OCI-LY7 (cell line): ENCODE measurements around the gene ADGRG6. TPM values are rescaled to one million over a fixed set of nuclear protein-coding genes. Genes with fewer than 3 reads are reported as not detected.

ENCODE experiments used
- BruUV-seq: library from RNA; stranded (reverse); fragments of 400-500 nt; replicated peaks from 2 replicates; lab custom pipeline; 2021; lab: Mats Ljungman, UMichigan
- CTCF ChIA-PET: fragments of 300-600 bp; sonication (Branson Sonifier 250); formaldehyde crosslinking; loops from one replicate; lab custom pipeline; 2022; ENCODE audit warnings: antibody characterized with exemption; ENCODE audit not compliant: unreplicated experiment; lab: Charles Lee
- POLR2A ChIA-PET: fragments of 300-600 bp; sonication (Branson Sonifier 250); formaldehyde crosslinking; loops from one replicate; lab custom pipeline; 2022; ENCODE audit warnings: antibody characterized with exemption; lab: Charles Lee
- DNase-seq: peaks from one replicate; pipeline ENCODE4 v3.0.0-alpha.2; 2015; ENCODE audit warnings: low spot score
- H2AFZ ChIP-seq: fragments of 200-600 bp; sonication (generic), shearing (Covaris generic); 2 replicates; pipeline ENCODE4 v1.6.1; 2014; ENCODE audit warnings: mild to moderate bottlenecking, antibody characterized with exemption, low read length, moderate library complexity
- H3K27ac ChIP-seq: fragments of 200-600 bp; sonication (generic); 2 replicates; pipeline ENCODE4 v1.5.1; 2014; ENCODE audit warnings: mixed run types, low read depth, mild to moderate bottlenecking, moderate library complexity, low read length, inconsistent platforms; ENCODE audit not compliant: poor library complexity, severe bottlenecking
- H3K36me3 ChIP-seq: fragments of 200-600 bp; sonication (generic); 2 replicates; pipeline ENCODE4 v1.6.1; 2014; ENCODE audit warnings: mild to moderate bottlenecking, antibody characterized with exemption, low read length, moderate library complexity, mixed read lengths; ENCODE audit not compliant: insufficient read depth
- H3K4me1 ChIP-seq: fragments of 200-600 bp; sonication (generic); 2 replicates; pipeline ENCODE4 v1.5.1; 2014; ENCODE audit warnings: mild to moderate bottlenecking, low read length; ENCODE audit not compliant: insufficient read depth, poor library complexity, severe bottlenecking
- H3K4me2 ChIP-seq: fragments of 200-600 bp; sonication (generic); 2 replicates; pipeline ENCODE4 v1.6.1; 2014; ENCODE audit warnings: mild to moderate bottlenecking, low read length
- H3K4me3 ChIP-seq: fragments of 200-600 bp; sonication (generic); 2 replicates; pipeline ENCODE4 v1.5.1; 2014; ENCODE audit warnings: mild to moderate bottlenecking, low read depth, low read length; ENCODE audit not compliant: poor library complexity, severe bottlenecking
- H3K79me2 ChIP-seq: fragments of 200-600 bp; sonication (generic); 2 replicates; pipeline ENCODE4 v1.6.1; 2016; ENCODE audit warnings: low read depth, mild to moderate bottlenecking, low read length, moderate library complexity, mixed read lengths; ENCODE audit not compliant: insufficient read depth
- H3K9me2 ChIP-seq: fragments of 200-600 bp; sonication (generic); 2 replicates; pipeline ENCODE4 v1.6.1; 2016; ENCODE audit warnings: mild to moderate bottlenecking, low read length, mixed read lengths; ENCODE audit not compliant: insufficient read depth
- H3K9me3 ChIP-seq: fragments of 200-600 bp; sonication (generic); 2 replicates; pipeline ENCODE4 v1.6.1; 2014; ENCODE audit warnings: mild to moderate bottlenecking, mixed run types, low read length, mixed read lengths
- H4K20me1 ChIP-seq: fragments of 200-600 bp; sonication (generic); 2 replicates; pipeline ENCODE4 v1.6.1; 2014; ENCODE audit warnings: mild to moderate bottlenecking, antibody characterized with exemption, low read length, moderate library complexity, mixed read lengths; ENCODE audit not compliant: insufficient read depth
- CTCF ChIP-seq: fragments of 200-600 bp; sonication (generic); conservative IDR thresholded peaks from 2 replicates; pipeline ENCODE4 v1.5.1; 2014; ENCODE audit warnings: mild to moderate bottlenecking, antibody characterized with exemption, low read length, moderate library complexity, mixed read lengths
- EZH2phosphoT487 ChIP-seq: fragments of 200-600 bp; sonication (generic); IDR thresholded peaks from 2 replicates; pipeline ENCODE4 v1.6.1; 2018; ENCODE audit warnings: low read depth, borderline replicate concordance, mild to moderate bottlenecking, mixed run types, antibody characterized with exemption, low read length, moderate library complexity, mixed read lengths
- intact Hi-C: fragments of 100-400 bp; cut with micrococcal nuclease; formaldehyde crosslinking; loops from one replicate; pipeline ENCODE4 v1.10.0; 2022; ENCODE audit not compliant: unreplicated experiment
- total RNA-seq, 2 experiments: library from RNA; depleted of rRNA in 1 of 2; stranded (reverse); fragments of >200 nt in 1 of 2; shearing (Covaris generic) in 1 of 2; gene quantifications; 2 replicates each; pipeline ENCODE4 v1.2.3, GENCODE V29; 2014 to 2022

ADGRG6 gene
- total RNA-seq, 2 experiments from 2014 or later: not detected

- intact Hi-C loops: no loop called here
- CTCF ChIA-PET: no interaction called here
- no peak overlapping the region for H2AFZ ChIP-seq
These were observed 12.1 kb upstream of the ADGRG6 start for GRCh38 chr6:142289687-142290086.

GRCh38 chr6:142290851-142291250 lies 11.0 kb upstream of the ADGRG6 start:
- Histone ChIP-seq H3K79me2 (no peaks in the 10 kb centered on the region), H3K4me3 (no peak overlapping the region), H3K9me3 (no peaks in the 10 kb centered on the region), H3K36me3 (no peaks in the 10 kb centered on the region), H3K9me2 (no peaks in the 10 kb centered on the region), H3K4me2 (no peak overlapping the region), H2AFZ (no peak overlapping the region), H4K20me1 (no peaks in the 10 kb centered on the region), H3K4me1 (no peaks in the 10 kb centered on the region), H3K27ac (no peak overlapping the region)
- intact Hi-C loops: no loop called here
- POLR2A ChIA-PET: interaction anchor here (0.9 to 1.2 kb wide), 2 partner anchors 12 to 72 kb away, joined by 3 read pairs; no protein-coding TSS in a partner anchor
- no TSS peak for BruUV-seq
- DNase-seq: no peak
- CTCF ChIA-PET: no interaction called here
- TF ChIP-seq EZH2phosphoT487 (no peak), CTCF (no peak)

More at GRCh38 chr6:142289687-142290086, 12.1 kb upstream of the ADGRG6 start:
- H3K9me2 ChIP-seq: no peaks in the 10 kb centered on the region
- H3K79me2 ChIP-seq: no peaks in the 10 kb centered on the region
- no peaks in the 10 kb centered on the region for H3K36me3 ChIP-seq
- no peak overlapping the region for H3K27ac ChIP-seq
- no peaks in the 10 kb centered on the region for H3K9me3 ChIP-seq
- TF ChIP-seq CTCF (no peak), EZH2phosphoT487 (no peak)
- H3K4me2 ChIP-seq: no peak overlapping the region
- no TSS peak for BruUV-seq
- H4K20me1 ChIP-seq: no peaks in the 10 kb centered on the region
- no peak for DNase-seq
- POLR2A ChIA-PET: no interaction called here
- H3K4me1 ChIP-seq: no peaks in the 10 kb centered on the region
- H3K4me3 ChIP-seq: no peak overlapping the region

DNA sequence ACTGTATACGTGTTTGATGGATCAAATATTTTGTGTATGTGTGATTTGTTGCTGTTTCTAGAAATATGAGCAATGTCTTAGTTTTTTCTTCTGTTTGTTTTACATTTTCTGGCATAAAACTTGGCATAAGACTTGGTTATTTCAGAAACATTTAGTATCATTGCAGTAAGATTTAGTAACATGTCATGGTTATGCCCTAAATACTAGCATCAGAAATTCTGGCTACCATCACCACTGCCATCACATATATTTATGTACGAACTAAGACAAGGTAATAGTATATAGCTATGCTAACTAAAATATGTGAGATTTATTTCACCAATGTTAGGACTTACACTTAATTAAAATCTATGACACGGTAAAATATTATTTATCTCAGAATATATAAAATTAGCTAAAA lies 10.3 kb upstream of the ADGRG6 start:
- ChIA-PET CTCF (no interaction called here), POLR2A (interaction anchor here (1.2 kb wide), 1 partner anchor 13 kb away, joined by 3 read pairs; no protein-coding TSS in a partner anchor)
- Histone ChIP-seq H3K9me3 (no peaks in the 10 kb centered on the region), H3K4me1 (no peaks in the 10 kb centered on the region), H3K4me3 (no peak overlapping the region), H4K20me1 (no peaks in the 10 kb centered on the region), H3K9me2 (no peaks in the 10 kb centered on the region), H3K79me2 (no peaks in the 10 kb centered on the region), H3K36me3 (no peaks in the 10 kb centered on the region), H3K4me2 (no peak overlapping the region), H3K27ac (no peak overlapping the region), H2AFZ (no peak overlapping the region)
- no peak for DNase-seq
- TF ChIP-seq EZH2phosphoT487: no peak
- no peak for TF ChIP-seq CTCF
- no TSS peak for BruUV-seq
- intact Hi-C loops: no loop called here
